Nephron (organoid): ENCODE measurements around the gene PRKAR1B.

ENCODE experiments used
- H3K27ac Mint-ChIP-seq, 3 experiments: 2 replicates each; pipeline ENCODE4 v1.8.0; 2020; ENCODE audit warnings: mixed read lengths in 3 of 3, mild to moderate bottlenecking in 2 of 3, moderate library complexity in 1 of 3
- H3K27me3 Mint-ChIP-seq: 2 replicates; pipeline ENCODE4 v1.8.0; 2021; ENCODE audit warnings: low read depth, mild to moderate bottlenecking, moderate library complexity, mixed read lengths
- H3K36me3 Mint-ChIP-seq: 2 replicates; pipeline ENCODE4 v1.8.0; 2020; ENCODE audit warnings: low read depth, mixed read lengths
- H3K4me1 Mint-ChIP-seq: 2 replicates; pipeline ENCODE4 v1.8.0; 2020; ENCODE audit warnings: mixed read lengths
- H3K4me3 Mint-ChIP-seq, 3 experiments: 2 replicates each; pipeline ENCODE4 v1.8.0; 2020; ENCODE audit warnings: mild to moderate bottlenecking in 3 of 3, mixed read lengths in 3 of 3, moderate library complexity in 2 of 3
- H3K9me3 Mint-ChIP-seq: 2 replicates; pipeline ENCODE4 v1.8.0; 2020; ENCODE audit warnings: mixed read lengths
- TF ChIP-seq, protein P1 (sequence below), 3 experiments: fragments of 200-600 bp; sonication (generic); IDR thresholded peaks; one replicate each; pipeline ENCODE4 v1.5.0; 2021; ENCODE audit warnings: antibody characterized with exemption in 3 of 3; ENCODE audit not compliant: unreplicated experiment in 3 of 3

Gene PRKAR1B

DNA sequence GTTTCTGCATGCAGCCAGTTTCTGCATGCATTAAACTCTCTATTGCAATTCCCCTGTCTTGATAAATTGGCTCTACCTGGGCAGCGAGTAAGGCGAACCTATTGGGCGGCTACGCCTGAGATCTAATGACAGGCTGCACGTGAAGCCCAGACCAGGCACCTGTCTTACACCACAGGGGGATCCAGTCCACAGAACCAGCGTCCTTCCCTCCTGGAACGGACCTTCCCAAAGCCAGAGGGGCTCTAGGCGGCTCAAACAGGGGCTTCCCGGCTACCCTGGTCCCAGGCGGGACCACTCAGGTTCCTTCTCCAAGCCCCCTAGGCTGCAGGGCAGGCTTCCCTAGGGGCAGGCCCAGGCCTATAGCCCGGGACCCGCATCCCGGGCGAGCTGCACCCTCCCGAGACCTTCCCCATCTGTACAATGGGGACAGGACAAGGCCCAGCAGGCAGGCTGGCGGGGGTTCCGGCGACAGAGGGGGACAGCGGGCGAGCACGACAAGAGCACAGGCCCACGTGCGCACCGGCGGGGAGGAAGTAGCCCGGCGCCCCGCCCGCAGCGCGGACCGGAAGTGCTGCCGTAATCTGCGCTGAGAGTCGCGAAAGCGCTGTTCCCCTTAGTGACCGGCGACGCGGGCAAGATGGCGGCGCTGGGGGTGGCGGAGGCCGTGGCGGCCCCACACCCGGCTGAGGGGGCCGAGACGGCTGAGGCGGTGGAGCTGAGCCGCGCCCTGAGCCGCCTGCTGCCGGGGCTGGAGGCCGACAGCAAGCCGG is 812 bp downstream of the PRKAR1B start, which contains the start of gene DNAAF5:
Gene DNAAF5, plus strand, starts transcription at position 616 of the 770 bp plus-strand sequence. Its CDS starts 22 bp downstream, at position 638.
- TF ChIP-seq, protein P1, sequence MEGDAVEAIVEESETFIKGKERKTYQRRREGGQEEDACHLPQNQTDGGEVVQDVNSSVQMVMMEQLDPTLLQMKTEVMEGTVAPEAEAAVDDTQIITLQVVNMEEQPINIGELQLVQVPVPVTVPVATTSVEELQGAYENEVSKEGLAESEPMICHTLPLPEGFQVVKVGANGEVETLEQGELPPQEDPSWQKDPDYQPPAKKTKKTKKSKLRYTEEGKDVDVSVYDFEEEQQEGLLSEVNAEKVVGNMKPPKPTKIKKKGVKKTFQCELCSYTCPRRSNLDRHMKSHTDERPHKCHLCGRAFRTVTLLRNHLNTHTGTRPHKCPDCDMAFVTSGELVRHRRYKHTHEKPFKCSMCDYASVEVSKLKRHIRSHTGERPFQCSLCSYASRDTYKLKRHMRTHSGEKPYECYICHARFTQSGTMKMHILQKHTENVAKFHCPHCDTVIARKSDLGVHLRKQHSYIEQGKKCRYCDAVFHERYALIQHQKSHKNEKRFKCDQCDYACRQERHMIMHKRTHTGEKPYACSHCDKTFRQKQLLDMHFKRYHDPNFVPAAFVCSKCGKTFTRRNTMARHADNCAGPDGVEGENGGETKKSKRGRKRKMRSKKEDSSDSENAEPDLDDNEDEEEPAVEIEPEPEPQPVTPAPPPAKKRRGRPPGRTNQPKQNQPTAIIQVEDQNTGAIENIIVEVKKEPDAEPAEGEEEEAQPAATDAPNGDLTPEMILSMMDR (IDR thresholded peaks at IDR 0.05; ENCODE audit: unreplicated experiment in 3 of 3) = no peak
- H3K4me1 Mint-ChIP-seq = peaks cover 23% of the 10 kb centered on the region
- H3K9me3 Mint-ChIP-seq = peaks cover 35% of the 10 kb centered on the region

DNA sequence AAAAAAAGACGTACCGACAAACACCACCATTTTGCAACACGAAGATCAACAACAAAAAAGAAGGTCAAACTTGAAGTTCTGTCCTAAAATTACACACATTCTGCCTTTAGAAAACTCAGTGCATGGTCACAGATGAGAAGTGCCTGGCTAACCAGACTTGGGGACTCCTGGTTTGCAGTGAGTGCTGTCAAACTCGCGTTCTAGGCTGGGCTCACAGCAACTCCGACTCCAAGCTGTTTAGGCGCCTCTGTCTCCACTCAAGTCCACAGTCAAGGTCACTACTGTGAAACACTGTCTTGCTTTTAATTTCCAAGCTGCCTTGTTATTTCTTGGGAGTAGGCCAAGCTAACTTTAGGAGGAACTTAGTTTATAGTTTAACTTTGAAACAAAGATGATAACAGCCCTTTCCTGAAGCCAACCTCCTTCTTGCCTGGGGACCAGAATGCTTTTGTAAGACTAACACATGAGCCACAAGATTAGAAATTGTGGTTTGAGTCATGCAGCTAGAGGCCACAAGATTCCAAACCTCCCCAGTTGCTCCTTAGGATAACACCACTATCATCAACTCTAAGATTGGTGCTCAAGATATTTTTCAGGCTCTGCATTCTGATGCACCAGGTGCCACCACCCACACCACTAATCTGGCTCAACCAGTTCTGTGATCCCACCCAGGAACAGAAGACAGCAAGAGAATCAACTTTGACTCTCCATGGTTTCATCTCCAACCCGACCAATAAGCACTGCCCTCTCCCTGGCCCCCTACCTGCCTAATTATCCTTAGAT is 1.7 kb downstream of the PRKAR1B start:
- TF ChIP-seq, protein P1 (IDR thresholded peaks at IDR 0.05; ENCODE audit: unreplicated experiment in 3 of 3) = no peak

More for the DNA sequence above, 812 bp downstream of the PRKAR1B start, which contains the start of gene DNAAF5:
- Mint-ChIP-seq H3K4me3 (peak within 1 kb of the TSS; percentile 82 to 90 (median 84)), H3K27me3 (no peaks in the 10 kb centered on the region), H3K27ac (peak within 1 kb of the TSS; percentile 51 to 73 (median 72)), H3K36me3 (peaks cover 56% of the 10 kb centered on the region)

DNA sequence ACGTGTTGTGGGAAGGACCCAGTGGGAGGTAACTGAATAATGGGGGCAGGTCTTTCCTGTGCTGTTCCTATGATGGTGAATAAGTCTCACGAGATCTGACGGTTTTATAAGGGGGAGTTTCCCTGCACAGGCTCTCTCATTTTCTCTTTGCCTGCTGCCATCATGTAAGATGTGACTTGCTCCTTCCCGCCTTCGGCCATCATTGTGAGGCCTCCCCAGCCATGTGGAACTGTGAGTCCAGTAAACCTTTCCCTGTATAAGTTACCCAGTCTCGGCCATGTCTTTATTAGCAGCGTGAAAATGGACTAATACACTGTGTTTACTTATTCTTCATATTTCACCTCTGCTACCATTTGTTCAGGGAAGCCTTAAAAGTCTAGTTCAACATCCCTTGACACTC is 2.8 kb downstream of the PRKAR1B start:
- TF ChIP-seq, protein P1 (IDR thresholded peaks at IDR 0.05; ENCODE audit: unreplicated experiment in 3 of 3) = no peak
- Mint-ChIP-seq H3K4me3 (peak overlapping the region; percentile 66 to 82 (median 70)), H3K36me3 (peaks cover 55% of the 10 kb centered on the region), H3K4me1 (peaks cover 9% of the 10 kb centered on the region), H3K27me3 (no peaks in the 10 kb centered on the region), H3K9me3 (peaks cover 47% of the 10 kb centered on the region), H3K27ac (no peak overlapping the region)

More for the DNA sequence above, 1.7 kb downstream of the PRKAR1B start:
- Mint-ChIP-seq H3K4me1 (peaks cover 18% of the 10 kb centered on the region), H3K36me3 (peaks cover 59% of the 10 kb centered on the region), H3K27ac (peak overlapping the region in 2 of 3 experiments; percentile 51 to 72), H3K9me3 (peaks cover 42% of the 10 kb centered on the region), H3K27me3 (no peaks in the 10 kb centered on the region), H3K4me3 (peak overlapping the region; percentile 70 to 83 (median 82))

DNA sequence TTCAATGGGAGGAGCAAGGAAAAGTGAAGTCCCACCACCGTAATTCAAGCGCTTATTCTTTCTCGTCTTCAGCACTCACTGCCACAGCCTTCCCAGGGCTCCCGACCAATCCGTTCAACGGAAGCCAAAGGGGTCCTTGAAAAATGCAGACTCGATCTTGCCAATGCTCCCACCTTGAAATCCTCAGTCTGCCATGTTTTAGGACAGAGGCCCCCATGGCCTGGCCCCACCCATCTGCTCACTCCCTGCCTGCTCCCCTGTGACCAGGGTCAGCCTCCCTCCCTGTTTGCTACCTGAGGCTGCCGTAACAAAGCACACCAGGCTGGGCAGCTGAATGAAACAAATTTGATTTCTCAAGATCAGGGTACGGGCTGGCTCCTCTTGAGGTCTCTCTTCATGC is 3.5 kb downstream of the PRKAR1B start:
- Mint-ChIP-seq H3K9me3 (peaks cover 47% of the 10 kb centered on the region), H3K27ac (no peak overlapping the region), H3K36me3 (peaks cover 55% of the 10 kb centered on the region), H3K4me1 (peaks cover 9% of the 10 kb centered on the region), H3K27me3 (no peaks in the 10 kb centered on the region), H3K4me3 (no peak overlapping the region)
- TF ChIP-seq, protein P1 (IDR thresholded peaks at IDR 0.05; ENCODE audit: unreplicated experiment in 3 of 3) = no peak

DNA sequence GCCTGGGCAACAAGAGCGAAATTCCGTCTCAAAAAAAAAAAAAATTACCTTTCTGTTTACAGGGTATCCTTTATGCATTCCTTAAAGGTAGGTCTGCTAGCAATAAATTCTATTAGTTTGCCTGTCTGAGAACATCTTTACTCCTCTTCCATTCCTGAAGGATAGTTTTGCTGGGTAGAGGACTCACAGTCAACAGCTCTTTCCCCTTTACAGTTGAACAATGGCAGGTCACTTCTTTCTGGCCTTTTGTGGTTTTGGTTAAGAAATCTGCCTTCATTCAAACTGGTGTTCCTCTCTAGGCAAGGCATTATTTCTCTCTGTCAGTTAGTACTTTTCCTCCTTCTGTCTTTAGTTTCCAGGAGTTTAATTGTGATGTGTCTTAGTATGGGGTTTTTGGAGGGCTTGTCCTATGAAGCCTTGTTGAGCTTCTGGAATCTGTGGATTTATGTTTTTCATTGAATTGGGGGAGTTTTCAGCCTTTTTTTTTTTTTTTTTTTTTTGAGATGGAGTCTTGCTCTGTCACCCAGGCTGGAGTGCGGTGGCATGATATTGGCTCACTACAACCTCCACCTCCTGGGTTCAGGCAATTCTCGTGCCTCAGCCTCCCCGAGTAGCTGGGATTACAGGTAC is 5.3 kb downstream of the PRKAR1B start:
- no peak overlapping the region for H3K4me3 Mint-ChIP-seq
- peaks cover 55% of the 10 kb centered on the region for H3K36me3 Mint-ChIP-seq
- H3K4me1 Mint-ChIP-seq = no peaks in the 10 kb centered on the region
- H3K27me3 Mint-ChIP-seq = peaks cover 4% of the 10 kb centered on the region
- H3K9me3 Mint-ChIP-seq = peaks cover 47% of the 10 kb centered on the region
- TF ChIP-seq, protein P1 (IDR thresholded peaks at IDR 0.05; ENCODE audit: unreplicated experiment in 3 of 3) = no peak
- H3K27ac Mint-ChIP-seq = no peak overlapping the region
